Neuronal stem cell (in vitro differentiated cells): ENCODE measurements around the gene AMIGO1.
A peak's percentile ranks its signal among the peaks of the same experiment; 100 is the strongest.

Experiments
- DNase-seq: peaks from one replicate; pipeline ENCODE4 v3.0.0-alpha.2; 2013; ENCODE audit warnings: low spot score
- H2AFZ ChIP-seq: one replicate; pipeline ENCODE4 v1.6.1; 2013; ENCODE audit warnings: mild to moderate bottlenecking, low read length, inconsistent platforms
- H2AK5ac ChIP-seq: 2 replicates; pipeline ENCODE4 v1.6.1; 2013; ENCODE audit warnings: low read depth, mild to moderate bottlenecking, inconsistent platforms, low read length, moderate library complexity, mixed read lengths
- H2BK120ac ChIP-seq: 2 replicates; pipeline ENCODE4 v1.6.1; 2013; ENCODE audit warnings: low read depth, mild to moderate bottlenecking, inconsistent platforms, low read length, moderate library complexity, mixed read lengths
- H2BK12ac ChIP-seq: one replicate; pipeline ENCODE4 v1.6.1; 2013; ENCODE audit warnings: low read length, inconsistent platforms
- H2BK15ac ChIP-seq: 2 replicates; pipeline ENCODE4 v1.6.1; 2013; ENCODE audit warnings: mild to moderate bottlenecking, low read length, inconsistent platforms, mixed read lengths
- H2BK5ac ChIP-seq: one replicate; pipeline ENCODE4 v1.6.1; 2013; ENCODE audit warnings: inconsistent platforms, mild to moderate bottlenecking, low read length, moderate library complexity
- H3K14ac ChIP-seq: one replicate; pipeline ENCODE4 v1.6.1; 2013; ENCODE audit warnings: low read length, inconsistent platforms
- H3K18ac ChIP-seq: 2 replicates; pipeline ENCODE4 v1.6.1; 2013; ENCODE audit warnings: low read length, inconsistent platforms
- H3K23ac ChIP-seq: 2 replicates; pipeline ENCODE4 v1.6.1; 2013; ENCODE audit warnings: low read depth, mild to moderate bottlenecking, mixed read lengths, low read length, inconsistent platforms; ENCODE audit not compliant: poor library complexity
- H3K27ac ChIP-seq: replicated peaks from 3 replicates; pipeline ENCODE4 v1.5.1; 2013; ENCODE audit warnings: low read length, inconsistent platforms
- H3K27me3 ChIP-seq, 3 experiments: 2 replicates each; pipeline ENCODE4 v1.6.1; 2013; ENCODE audit warnings: low read length in 3 of 3, mild to moderate bottlenecking in 2 of 3, inconsistent platforms in 1 of 3, low read depth in 1 of 3, mixed read lengths in 1 of 3, moderate library complexity in 1 of 3; ENCODE audit not compliant: control insufficient read depth in 3 of 3, insufficient read depth in 3 of 3
- H3K36me3 ChIP-seq, 2 donors: replicated peaks in 1 of 2; 2 replicates each; pipeline ENCODE4 v1.6.1; 2013; ENCODE audit warnings: low read length in 2 of 2; ENCODE audit not compliant: control insufficient read depth in 2 of 2, insufficient read depth in 2 of 2
- H3K4ac ChIP-seq: 2 replicates; pipeline ENCODE4 v1.6.1; 2013; ENCODE audit warnings: inconsistent platforms, mild to moderate bottlenecking, low read length, moderate library complexity
- H3K4me1 ChIP-seq, 2 donors: 1 replicate in 1 of 2; 2 replicates in 1 of 2; pipeline ENCODE4 v1.6.1; 2013; ENCODE audit warnings: low read length in 2 of 2, low read depth in 1 of 2; ENCODE audit not compliant: control insufficient read depth in 2 of 2, insufficient read depth in 1 of 2
- H3K4me2 ChIP-seq: one replicate; pipeline ENCODE4 v1.6.1; 2013; ENCODE audit warnings: mild to moderate bottlenecking, low read length, inconsistent platforms; ENCODE audit not compliant: insufficient read depth, poor library complexity, severe bottlenecking
- H3K4me3 ChIP-seq, 2 donors: 2 replicates each; pipeline ENCODE4 v1.5.1; 2013; ENCODE audit warnings: low read length in 2 of 2, mild to moderate bottlenecking in 2 of 2, inconsistent platforms in 1 of 2, moderate library complexity in 1 of 2
- H3K79me1 ChIP-seq: one replicate; pipeline ENCODE4 v1.6.1; 2013; ENCODE audit warnings: low read depth, mild to moderate bottlenecking, inconsistent platforms, low read length, moderate library complexity
- H3K9ac ChIP-seq: one replicate; pipeline ENCODE4 v1.6.1; 2013; ENCODE audit warnings: mild to moderate bottlenecking, low read depth, low read length, inconsistent platforms; ENCODE audit not compliant: poor library complexity
- H3K9me3 ChIP-seq, 2 donors: replicated peaks in 1 of 2; 2 replicates each; pipeline versions ENCODE3 to v1.6.1; 2013; ENCODE audit warnings: low read length in 2 of 2, mild to moderate bottlenecking in 2 of 2, inconsistent platforms in 1 of 2, low read depth in 1 of 2, mixed read lengths in 1 of 2, moderate library complexity in 1 of 2; ENCODE audit not compliant: control insufficient read depth in 2 of 2, insufficient read depth in 1 of 2
- H4K8ac ChIP-seq: one replicate; pipeline ENCODE4 v1.6.1; 2013; ENCODE audit warnings: low read depth, mild to moderate bottlenecking, inconsistent platforms, low read length, moderate library complexity
- H4K91ac ChIP-seq: one replicate; pipeline ENCODE4 v1.6.1; 2013; ENCODE audit warnings: low read length, low read depth, mild to moderate bottlenecking, inconsistent platforms; ENCODE audit not compliant: poor library complexity
- WGBS, 2 donors: extraction: QIAGEN DNeasy Blood & Tissue Kit; methylation state at CpG; one replicate each; pipeline ENCODE4 v1.1.7; 2013; ENCODE audit warnings: missing lambda C conversion rate in 2 of 2, mixed read lengths in 1 of 2; ENCODE audit not compliant: insufficient read length in 2 of 2, insufficient replicate concordance in 1 of 2; ENCODE audit errors: extremely low coverage in 2 of 2; 5-methylcytosine and 5-hydroxymethylcytosine counted together

The AMIGO1 gene

DNA sequence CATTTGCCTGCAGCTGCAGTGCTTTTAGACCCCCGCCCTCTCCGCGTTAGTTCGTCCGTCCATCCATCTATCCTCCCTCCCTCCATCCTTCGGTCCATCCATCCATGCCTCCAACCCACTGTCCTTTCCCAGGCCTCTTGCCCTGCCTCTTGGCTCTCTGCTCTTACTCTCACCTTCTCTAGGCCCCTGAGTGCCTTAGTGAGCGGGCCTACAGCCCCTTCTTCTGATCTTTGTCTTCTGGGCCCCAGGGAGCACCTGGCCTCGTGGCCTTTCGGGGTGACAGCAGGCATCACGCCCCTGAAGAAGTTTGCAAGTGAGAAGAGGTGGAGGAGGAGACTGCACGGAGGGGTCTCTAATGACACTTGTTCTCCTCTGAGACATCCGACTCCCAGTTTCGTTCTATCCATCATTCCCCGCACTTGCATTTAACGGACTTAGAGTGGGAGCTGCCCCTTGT is 25.0 kb downstream of the AMIGO1 start:
- no CpG with 5 or more reads among the region's 15 CpGs for WGBS, 2 donors
- H2AFZ ChIP-seq = peak overlapping the region; percentile 100
- H3K27me3 ChIP-seq = peaks cover 0 to 29% (median 6%) of the 10 kb centered on the region in 3 experiments
- peaks cover 10 to 12% of the 10 kb centered on the region in 2 donors for H3K4me1 ChIP-seq
- peaks cover 7 to 35% of the 10 kb centered on the region in 2 donors for H3K36me3 ChIP-seq
- no peak overlapping the region for H3K27ac ChIP-seq
- H3K4me3 ChIP-seq = peak overlapping the region; percentile 88 to 98
- H3K79me1 ChIP-seq = peaks cover 2% of the 10 kb centered on the region
- H2BK12ac ChIP-seq = no peak overlapping the region
- H3K9me3 ChIP-seq = no peaks in the 10 kb centered on the region
- peak overlapping the region; percentile 97 for H3K4me2 ChIP-seq
- H4K8ac ChIP-seq = peak overlapping the region; percentile 70
- H2BK15ac ChIP-seq = peak overlapping the region; percentile 83
- no peak for DNase-seq
- no peak overlapping the region for H3K4ac ChIP-seq
- H4K91ac ChIP-seq = peak overlapping the region; percentile 93
- H3K14ac ChIP-seq = peak overlapping the region; percentile 73
- peak overlapping the region; percentile 98 for H3K23ac ChIP-seq
- H3K9ac ChIP-seq = peak overlapping the region; percentile 96
- H3K18ac ChIP-seq = peak overlapping the region; percentile 93
- peak overlapping the region; percentile 72 for H2AK5ac ChIP-seq
- no peak overlapping the region for H2BK120ac ChIP-seq
- H2BK5ac ChIP-seq = peak overlapping the region; percentile 77

DNA sequence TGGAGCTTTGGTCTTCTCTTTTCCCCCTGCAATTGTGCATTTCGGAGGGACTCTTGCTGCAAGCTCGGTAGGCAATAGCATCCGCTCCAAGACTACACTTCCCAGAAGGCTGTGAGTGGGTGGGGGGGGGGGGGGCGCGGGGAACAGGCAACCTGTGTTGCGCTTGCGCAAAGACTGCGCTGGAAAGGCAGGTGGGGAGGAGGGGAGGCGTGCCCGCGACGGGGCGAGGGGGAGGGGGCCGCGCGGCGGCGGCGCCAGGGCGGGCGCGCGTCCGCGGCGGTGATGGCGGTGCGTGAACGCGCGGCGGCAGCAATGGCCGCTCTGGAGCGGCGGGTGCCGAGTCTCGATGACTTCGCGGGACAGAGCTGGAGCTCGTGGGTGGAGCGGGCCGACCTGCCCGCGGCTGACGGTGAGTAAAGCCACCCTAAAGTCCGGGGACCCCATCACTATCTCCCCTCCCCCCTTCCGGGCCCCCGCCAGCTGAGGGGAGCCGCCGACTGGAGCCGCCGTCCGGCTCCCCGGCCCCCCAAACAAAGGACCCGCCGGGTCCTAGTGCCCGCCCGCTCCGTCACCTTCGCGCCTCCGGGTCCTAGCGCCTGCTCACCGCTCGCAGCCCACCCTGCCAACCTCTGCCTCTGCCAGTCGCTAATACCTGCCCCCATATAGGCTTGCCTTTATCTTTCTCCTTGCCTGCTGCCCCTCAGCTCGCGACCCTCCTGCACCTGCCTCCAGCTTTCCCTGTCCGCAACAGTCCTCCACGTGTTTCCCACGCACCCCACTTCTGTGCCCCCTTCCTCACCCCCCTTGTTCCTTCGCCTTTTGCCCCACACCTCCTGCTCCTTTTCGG is 25.6 kb downstream of the AMIGO1 start, which contains the start of gene ATXN7L2:
TSS of gene ATXN7L2 (plus strand) at position 234 of the 847 bp plus-strand sequence. CDS start at position 283, 49 bp downstream.
- peak within 1 kb of the TSS; percentile 88 to 98 for H3K4me3 ChIP-seq
- H2BK5ac ChIP-seq = peak within 1 kb of the TSS; percentile 78
- H3K4me1 ChIP-seq = peaks cover 10 to 12% of the 10 kb centered on the region in 2 donors
- DNase-seq = peak; percentile 91
- H3K9ac ChIP-seq = peak within 1 kb of the TSS; percentile 96
- peak within 1 kb of the TSS; percentile 98 for H3K23ac ChIP-seq
- peaks cover 6 to 29% of the 10 kb centered on the region in 2 donors for H3K36me3 ChIP-seq
- H3K79me1 ChIP-seq = peaks cover 2% of the 10 kb centered on the region
- H3K9me3 ChIP-seq = no peaks in the 10 kb centered on the region
- H3K18ac ChIP-seq = peak within 1 kb of the TSS; percentile 99
- H3K27ac ChIP-seq = peak within 1 kb of the TSS; percentile 75
- H2AK5ac ChIP-seq = peak within 1 kb of the TSS; percentile 72
- H3K4me2 ChIP-seq = peak within 1 kb of the TSS; percentile 97
- peak within 1 kb of the TSS; percentile 83 for H2BK15ac ChIP-seq
- peak within 1 kb of the TSS; percentile 73 for H3K14ac ChIP-seq
- no CpG with 5 or more reads among the region's 73 CpGs for WGBS, 2 donors
- no peak within 1 kb of the TSS for H2BK12ac ChIP-seq
- H3K27me3 ChIP-seq = peaks cover 0 to 35% (median 8%) of the 10 kb centered on the region in 3 experiments
- no peak within 1 kb of the TSS for H2BK120ac ChIP-seq
- peak within 1 kb of the TSS; percentile 100 for H2AFZ ChIP-seq
- H4K8ac ChIP-seq = peak within 1 kb of the TSS; percentile 70
- peak within 1 kb of the TSS; percentile 93 for H4K91ac ChIP-seq
- H3K4ac ChIP-seq = no peak within 1 kb of the TSS

DNA sequence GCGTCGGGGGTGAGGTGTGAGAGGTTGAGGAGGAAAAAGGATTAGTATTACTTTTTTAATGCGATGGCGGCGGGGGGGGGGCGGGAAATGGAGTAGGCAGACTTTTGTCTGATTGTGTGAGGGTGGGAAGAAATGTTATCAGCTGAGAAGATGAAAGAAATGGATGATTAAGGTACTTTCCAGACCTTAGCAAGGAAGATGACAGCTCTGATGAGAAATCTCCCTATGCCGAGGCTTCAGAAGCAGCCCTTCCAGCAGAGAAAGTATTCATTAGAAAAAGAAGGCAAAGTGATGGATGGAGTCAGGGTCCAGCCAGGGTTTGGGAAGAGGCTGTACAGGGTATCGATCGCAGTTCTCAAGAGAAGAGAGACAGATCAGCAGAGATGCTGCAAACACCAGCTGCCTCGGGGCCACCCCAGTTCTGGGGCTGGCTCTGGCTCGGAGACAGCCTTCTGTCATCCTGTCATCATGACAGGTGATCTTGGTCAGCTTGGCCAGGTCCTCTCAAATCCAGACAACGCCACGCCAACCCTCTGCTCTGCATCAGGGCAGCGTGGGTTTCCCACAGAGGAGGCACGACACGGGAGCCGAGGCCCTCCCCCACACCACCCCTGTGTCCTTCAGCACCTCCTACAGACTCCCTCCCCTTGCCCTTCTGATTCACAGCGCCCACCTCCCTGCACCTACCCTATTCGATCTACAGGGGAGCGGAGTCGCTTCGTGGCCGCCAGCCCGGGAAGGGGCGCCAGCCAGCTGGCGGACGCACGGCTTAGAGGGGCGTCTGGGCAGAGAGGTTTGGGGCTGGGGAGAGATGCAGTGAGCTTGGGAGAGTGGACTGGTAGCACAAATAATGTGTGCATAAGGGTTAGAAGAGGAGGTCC is 26.5 kb downstream of the AMIGO1 start:
- Histone ChIP-seq H3K9me3 (no peaks in the 10 kb centered on the region), H3K79me1 (peaks cover 2% of the 10 kb centered on the region), H3K27me3 (peaks cover 0 to 44% (median 11%) of the 10 kb centered on the region in 3 experiments), H2BK12ac (no peak overlapping the region), H3K4me1 (peaks cover 10 to 12% of the 10 kb centered on the region in 2 donors), H3K18ac (peak overlapping the region; percentile 86), H3K4me3 (peak overlapping the region; percentile 62 to 88), H3K4me2 (peak overlapping the region; percentile 86), H3K9ac (peak overlapping the region; percentile 71), H3K14ac (no peak overlapping the region), H2BK120ac (no peak overlapping the region), H3K4ac (no peak overlapping the region), H3K23ac (no peak overlapping the region), H3K27ac (no peak overlapping the region), H2AFZ (peak overlapping the region; percentile 92), H3K36me3 (peaks cover 1 to 20% of the 10 kb centered on the region in 2 donors), H2AK5ac (no peak overlapping the region), H4K8ac (no peak overlapping the region), H4K91ac (no peak overlapping the region), H2BK15ac (peak overlapping the region; percentile 38), H2BK5ac (peak overlapping the region; percentile 78)
- DNase-seq = no peak
- no CpG with 5 or more reads among the region's 29 CpGs for WGBS, 2 donors
